CD8-positive, alpha-beta memory T cell (primary cell): ENCODE results near the gene CDH22. TPM values are rescaled to one million over a fixed set of nuclear protein-coding genes. Genes with fewer than 3 reads are reported as not detected.
A peak's percentile ranks its signal among the peaks of the same experiment; 100 is the strongest.

Experiments
- CTCF ChIA-PET: fragments of 350-600 bp; sonication (Branson Sonifier 250); formaldehyde crosslinking; loops from one replicate; lab custom pipeline; 2021; ENCODE audit warnings: antibody characterized with exemption; lab: Charles Lee
- POLR2A ChIA-PET: fragments of 350-600 bp; sonication (Branson Sonifier 250); formaldehyde crosslinking; loops from one replicate; lab custom pipeline; 2021; ENCODE audit warnings: antibody characterized with exemption; lab: Charles Lee
- DNase-seq, 5 donors: peaks; one replicate each; pipeline versions ENCODE4 v3.0.0 to v3.0.0-alpha.2; 2020 to 2022; ENCODE audit warnings: mixed read lengths in 1 of 5
- H3K27ac ChIP-seq: one replicate; pipeline ENCODE4 v1.7.0; 2013; ENCODE audit warnings: low read depth, mild to moderate bottlenecking, low read length, moderate library complexity
- H3K27me3 ChIP-seq: 2 replicates; pipeline ENCODE4 v1.7.0; 2013; ENCODE audit warnings: low read length, mild to moderate bottlenecking; ENCODE audit not compliant: insufficient read depth, poor library complexity, severe bottlenecking
- H3K36me3 ChIP-seq: 2 replicates; pipeline ENCODE4 v1.7.0; 2013; ENCODE audit warnings: mild to moderate bottlenecking, low read length, moderate library complexity; ENCODE audit not compliant: insufficient read depth
- H3K4me1 ChIP-seq: 2 replicates; pipeline ENCODE4 v1.7.0; 2013; ENCODE audit warnings: mild to moderate bottlenecking, low read length, moderate library complexity; ENCODE audit not compliant: insufficient read depth
- H3K4me3 ChIP-seq: 2 replicates; pipeline ENCODE4 v1.7.0; 2013; ENCODE audit warnings: mild to moderate bottlenecking, low read length
- H3K9me3 ChIP-seq: 2 replicates; pipeline ENCODE4 v1.7.0; 2013; ENCODE audit warnings: mild to moderate bottlenecking, low read length
- H3K27ac Mint-ChIP-seq, 8 donors: one replicate each; pipeline ENCODE4 v1.8.0; 2020 to 2021; ENCODE audit warnings: mixed read lengths in 8 of 8, mild to moderate bottlenecking in 6 of 8, inconsistent platforms in 3 of 8, moderate library complexity in 3 of 8
- H3K27me3 Mint-ChIP-seq, 2 donors: one replicate each; pipeline ENCODE4 v1.8.0; 2020 to 2021; ENCODE audit warnings: mixed read lengths in 2 of 2, mild to moderate bottlenecking in 1 of 2, moderate library complexity in 1 of 2
- H3K36me3 Mint-ChIP-seq, 3 donors: one replicate each; pipeline ENCODE4 v1.8.0; 2020 to 2021; ENCODE audit warnings: mixed read lengths in 3 of 3, inconsistent platforms in 1 of 3, mild to moderate bottlenecking in 1 of 3
- H3K4me1 Mint-ChIP-seq, 3 donors: one replicate each; pipeline ENCODE4 v1.8.0; 2020 to 2021; ENCODE audit warnings: mixed read lengths in 3 of 3, inconsistent platforms in 1 of 3, mild to moderate bottlenecking in 1 of 3
- H3K4me3 Mint-ChIP-seq, 7 donors: one replicate each; pipeline ENCODE4 v1.8.0; 2020 to 2021; ENCODE audit warnings: mixed read lengths in 7 of 7, mild to moderate bottlenecking in 6 of 7, moderate library complexity in 4 of 7, inconsistent platforms in 2 of 7
- H3K9me3 Mint-ChIP-seq, 5 donors: one replicate each; pipeline ENCODE4 v1.8.0; 2020 to 2022; ENCODE audit warnings: mixed read lengths in 5 of 5, mild to moderate bottlenecking in 3 of 5, moderate library complexity in 2 of 5, inconsistent platforms in 1 of 5
- polyA plus RNA-seq: library from polyadenylated mRNA; unstranded; fragments of 300-500 nt; fragmentation: Illumina TruSeq; gene quantifications from one replicate; pipeline ENCODE4 v1.2.3, GENCODE V29; 2021
- total RNA-seq, 2 experiments: library from RNA; stranded (reverse); gene quantifications; one replicate each; pipeline ENCODE4 v1.2.3, GENCODE V29; 2021

Gene CDH22
- total and polyA plus RNA-seq, 3 experiments from 2014 or later, result not detected

GRCh38 chr20:46215913-46216707 is 92.2 kb downstream of the CDH22 start:
- Mint-ChIP-seq H3K4me1 (no peaks in the 10 kb centered on the region), H3K27me3 (peaks cover 18 to 34% of the 10 kb centered on the region in 2 donors), H3K27ac (no peak overlapping the region), H3K9me3 (no peaks in the 10 kb centered on the region), H3K36me3 (no peaks in the 10 kb centered on the region), H3K4me3 (no peak overlapping the region)
- Histone ChIP-seq H3K27me3 (peaks cover 8% of the 10 kb centered on the region), H3K4me3 (no peak overlapping the region), H3K36me3 (no peaks in the 10 kb centered on the region), H3K9me3 (no peaks in the 10 kb centered on the region), H3K27ac (no peak overlapping the region), H3K4me1 (no peaks in the 10 kb centered on the region)
- POLR2A ChIA-PET, result no interaction called here
- CTCF ChIA-PET, result no interaction called here
- DNase-seq, result no peak

GRCh38 chr20:46214824-46215488 is 93.3 kb downstream of the CDH22 start:
- Mint-ChIP-seq H3K9me3 (no peaks in the 10 kb centered on the region), H3K27ac (no peak overlapping the region), H3K4me1 (no peaks in the 10 kb centered on the region), H3K4me3 (no peak overlapping the region), H3K36me3 (no peaks in the 10 kb centered on the region), H3K27me3 (peaks cover 18 to 42% of the 10 kb centered on the region in 2 donors)
- ChIA-PET POLR2A (no interaction called here), CTCF (no interaction called here)
- Histone ChIP-seq H3K9me3 (no peaks in the 10 kb centered on the region), H3K27ac (no peak overlapping the region), H3K27me3 (peaks cover 8% of the 10 kb centered on the region), H3K4me3 (no peak overlapping the region), H3K4me1 (no peaks in the 10 kb centered on the region), H3K36me3 (no peaks in the 10 kb centered on the region)
- no peak for DNase-seq

- ChIA-PET POLR2A (no interaction called here), CTCF (no interaction called here)
- no peaks in the 10 kb centered on the region for H3K36me3 ChIP-seq
- Mint-ChIP-seq H3K9me3 (no peaks in the 10 kb centered on the region), H3K4me3 (no peak overlapping the region), H3K27me3 (peaks cover 23 to 47% of the 10 kb centered on the region in 2 donors), H3K36me3 (no peaks in the 10 kb centered on the region), H3K4me1 (peaks cover 0 to 2% (median 0%) of the 10 kb centered on the region in 3 donors), H3K27ac (no peak overlapping the region)
- no peak for DNase-seq
- H3K27ac ChIP-seq, result no peak overlapping the region
- H3K4me3 ChIP-seq, result no peak overlapping the region
- H3K4me1 ChIP-seq, result no peaks in the 10 kb centered on the region
- no peaks in the 10 kb centered on the region for H3K9me3 ChIP-seq
- H3K27me3 ChIP-seq, result peaks cover 8% of the 10 kb centered on the region
Measured at GRCh38 chr20:46213946-46214823, 94.1 kb downstream of the CDH22 start.

GRCh38 chr20:46212876-46213275 is 95.4 kb downstream of the CDH22 start:
- CTCF ChIA-PET, result no interaction called here

GRCh38 chr20:46212252-46212651 is 96.0 kb downstream of the CDH22 start:
- Histone ChIP-seq H3K27me3 (peaks cover 8% of the 10 kb centered on the region), H3K27ac (no peak overlapping the region), H3K9me3 (no peaks in the 10 kb centered on the region), H3K4me1 (no peaks in the 10 kb centered on the region), H3K36me3 (no peaks in the 10 kb centered on the region), H3K4me3 (no peak overlapping the region)
- H3K27ac Mint-ChIP-seq, result no peak overlapping the region
- H3K9me3 Mint-ChIP-seq, result no peaks in the 10 kb centered on the region
- CTCF ChIA-PET, result no interaction called here
- peaks cover 0 to 2% (median 0%) of the 10 kb centered on the region in 3 donors for H3K4me1 Mint-ChIP-seq
- no peaks in the 10 kb centered on the region for H3K36me3 Mint-ChIP-seq
- no peak for DNase-seq
- POLR2A ChIA-PET, result no interaction called here
- H3K27me3 Mint-ChIP-seq, result peaks cover 25 to 61% of the 10 kb centered on the region in 2 donors
- no peak overlapping the region for H3K4me3 Mint-ChIP-seq

More at GRCh38 chr20:46212876-46213275, 95.4 kb downstream of the CDH22 start:
- Mint-ChIP-seq H3K9me3 (no peaks in the 10 kb centered on the region), H3K27ac (no peak overlapping the region), H3K27me3 (peaks cover 25 to 57% of the 10 kb centered on the region in 2 donors), H3K4me3 (no peak overlapping the region), H3K4me1 (peaks cover 0 to 2% (median 0%) of the 10 kb centered on the region in 3 donors), H3K36me3 (no peaks in the 10 kb centered on the region)
- no peak overlapping the region for H3K4me3 ChIP-seq
- POLR2A ChIA-PET, result no interaction called here
- no peaks in the 10 kb centered on the region for H3K36me3 ChIP-seq
- H3K27ac ChIP-seq, result no peak overlapping the region
- DNase-seq, result no peak
- no peaks in the 10 kb centered on the region for H3K4me1 ChIP-seq
- H3K9me3 ChIP-seq, result no peaks in the 10 kb centered on the region
- peaks cover 8% of the 10 kb centered on the region for H3K27me3 ChIP-seq

GRCh38 chr20:46211331-46211722 is 97.0 kb downstream of the CDH22 start:
- no peaks in the 10 kb centered on the region for H3K36me3 ChIP-seq
- ChIA-PET CTCF (no interaction called here), POLR2A (no interaction called here)
- H3K27me3 Mint-ChIP-seq, result peaks cover 25 to 61% of the 10 kb centered on the region in 2 donors
- no peak overlapping the region for H3K27ac Mint-ChIP-seq
- peaks cover 1% of the 10 kb centered on the region for H3K4me1 ChIP-seq
- H3K9me3 Mint-ChIP-seq, result no peaks in the 10 kb centered on the region
- DNase-seq, result no peak
- peaks cover 8% of the 10 kb centered on the region for H3K27me3 ChIP-seq
- no peak overlapping the region for H3K27ac ChIP-seq
- no peaks in the 10 kb centered on the region for H3K9me3 ChIP-seq
- H3K4me1 Mint-ChIP-seq, result peaks cover 2 to 4% (median 3%) of the 10 kb centered on the region in 3 donors
- H3K36me3 Mint-ChIP-seq, result no peaks in the 10 kb centered on the region
- H3K4me3 ChIP-seq, result no peak overlapping the region
- no peak overlapping the region for H3K4me3 Mint-ChIP-seq

- Histone ChIP-seq H3K27ac (no peak overlapping the region), H3K27me3 (peaks cover 8% of the 10 kb centered on the region), H3K4me3 (no peak overlapping the region), H3K4me1 (peaks cover 5% of the 10 kb centered on the region), H3K36me3 (no peaks in the 10 kb centered on the region), H3K9me3 (no peaks in the 10 kb centered on the region)
- Mint-ChIP-seq H3K27ac (peak overlapping the region in 1 of 8 donors; percentile 80), H3K4me1 (peaks cover 7 to 9% (median 8%) of the 10 kb centered on the region in 3 donors), H3K27me3 (peaks cover 25 to 61% of the 10 kb centered on the region in 2 donors), H3K4me3 (no peak overlapping the region), H3K36me3 (no peaks in the 10 kb centered on the region), H3K9me3 (no peaks in the 10 kb centered on the region)
- POLR2A ChIA-PET, result no interaction called here
- CTCF ChIA-PET, result no interaction called here
- DNase-seq, result no peak
Measured at GRCh38 chr20:46210672-46211330, 97.5 kb downstream of the CDH22 start.
